DND-41 (cell line): Measurements from ENCODE around the gene DDX4.
A peak's percentile ranks its signal among the peaks of the same experiment; 100 is the strongest.
"Not testable (repeated sequence)": the region's sequence is repeated elsewhere in the genome, so short reads cannot be mapped to it uniquely, and the experiment has no call there.

Source experiments
- ATAC-seq: fragments of 200-7000 bp; cut with Tn5 transposase; 3 replicates; pipeline ENCODE4 v1.9.1; 2021; ENCODE audit warnings: low read depth; ENCODE audit not compliant: insufficient read depth
- DNase-seq: peaks from one replicate; pipeline ENCODE4 v3.0.0-alpha.2; 2020
- H2AFZ ChIP-seq: 2 replicates; pipeline ENCODE4 v1.6.0; 2012; ENCODE audit warnings: low read depth, low read length
- H3K27ac ChIP-seq: 2 replicates; pipeline ENCODE4 v1.5.1; 2012; ENCODE audit warnings: low read length, inconsistent platforms
- H3K27me3 ChIP-seq: fragments of 200-600 bp; sonication (generic); 2 replicates; pipeline ENCODE4 v1.6.0; 2012; ENCODE audit warnings: low read length, mild to moderate bottlenecking, inconsistent platforms; ENCODE audit not compliant: insufficient read depth, poor library complexity
- H3K36me3 ChIP-seq: 2 replicates; pipeline ENCODE4 v1.5.1; 2012; ENCODE audit warnings: low read length, inconsistent platforms; ENCODE audit not compliant: insufficient read depth
- H3K4me1 ChIP-seq: 2 replicates; pipeline ENCODE4 v1.5.1; 2012; ENCODE audit warnings: mild to moderate bottlenecking, low read length; ENCODE audit not compliant: insufficient read depth
- H3K4me2 ChIP-seq: 2 replicates; pipeline ENCODE4 v1.6.0; 2012; ENCODE audit warnings: mild to moderate bottlenecking, moderate library complexity, low read length, inconsistent platforms; ENCODE audit not compliant: insufficient read depth
- H3K4me3 ChIP-seq, 2 experiments: fragments of 200-600 bp in 1 of 2; shearing (Covaris generic) in 1 of 2; 2 replicates each; pipeline ENCODE4 v1.5.1; 2012 to 2016; ENCODE audit warnings: inconsistent platforms in 2 of 2, low read length in 2 of 2, mild to moderate bottlenecking in 2 of 2, low read depth in 1 of 2, moderate library complexity in 1 of 2
- H3K79me2 ChIP-seq: 2 replicates; pipeline ENCODE4 v1.6.0; 2012; ENCODE audit warnings: low read length, inconsistent platforms; ENCODE audit not compliant: insufficient read depth
- H3K9ac ChIP-seq: 2 replicates; pipeline ENCODE4 v1.6.0; 2012; ENCODE audit warnings: low read depth, mild to moderate bottlenecking, inconsistent platforms, low read length, moderate library complexity
- H3K9me3 ChIP-seq: 2 replicates; pipeline ENCODE4 v1.5.1; 2012; ENCODE audit warnings: low read length, moderate library complexity, mild to moderate bottlenecking, inconsistent platforms; ENCODE audit not compliant: insufficient read depth, severe bottlenecking
- H4K20me1 ChIP-seq: 2 replicates; pipeline ENCODE4 v1.6.0; 2012; ENCODE audit warnings: low read length; ENCODE audit not compliant: insufficient read depth
- EZH2 ChIP-seq: IDR thresholded peaks from 3 replicates; pipeline ENCODE4 v1.6.1; 2012; ENCODE audit warnings: borderline replicate concordance, low read depth, mild to moderate bottlenecking, moderate library complexity, low read length, inconsistent platforms; ENCODE audit not compliant: severe bottlenecking
- TF ChIP-seq, protein P1 (sequence below): IDR thresholded peaks from 2 replicates; pipeline ENCODE4 v1.5.1; 2012; ENCODE audit warnings: borderline replicate concordance, low read length, moderate library complexity, mild to moderate bottlenecking; ENCODE audit not compliant: poor library complexity, severe bottlenecking; ENCODE audit errors: extremely low read depth

The DDX4 gene

GRCh38 chr5:55692509-55692908, 45.4 kb upstream of the DDX4 start:
- no peaks in the 10 kb centered on the region for H3K79me2 ChIP-seq
- peaks cover 5% of the 10 kb centered on the region for H3K9me3 ChIP-seq
- H3K4me3 ChIP-seq = no peak overlapping the region
- TF ChIP-seq, protein P1, sequence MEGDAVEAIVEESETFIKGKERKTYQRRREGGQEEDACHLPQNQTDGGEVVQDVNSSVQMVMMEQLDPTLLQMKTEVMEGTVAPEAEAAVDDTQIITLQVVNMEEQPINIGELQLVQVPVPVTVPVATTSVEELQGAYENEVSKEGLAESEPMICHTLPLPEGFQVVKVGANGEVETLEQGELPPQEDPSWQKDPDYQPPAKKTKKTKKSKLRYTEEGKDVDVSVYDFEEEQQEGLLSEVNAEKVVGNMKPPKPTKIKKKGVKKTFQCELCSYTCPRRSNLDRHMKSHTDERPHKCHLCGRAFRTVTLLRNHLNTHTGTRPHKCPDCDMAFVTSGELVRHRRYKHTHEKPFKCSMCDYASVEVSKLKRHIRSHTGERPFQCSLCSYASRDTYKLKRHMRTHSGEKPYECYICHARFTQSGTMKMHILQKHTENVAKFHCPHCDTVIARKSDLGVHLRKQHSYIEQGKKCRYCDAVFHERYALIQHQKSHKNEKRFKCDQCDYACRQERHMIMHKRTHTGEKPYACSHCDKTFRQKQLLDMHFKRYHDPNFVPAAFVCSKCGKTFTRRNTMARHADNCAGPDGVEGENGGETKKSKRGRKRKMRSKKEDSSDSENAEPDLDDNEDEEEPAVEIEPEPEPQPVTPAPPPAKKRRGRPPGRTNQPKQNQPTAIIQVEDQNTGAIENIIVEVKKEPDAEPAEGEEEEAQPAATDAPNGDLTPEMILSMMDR = no peak
- H3K4me2 ChIP-seq = no peak overlapping the region
- H2AFZ ChIP-seq = no peak overlapping the region
- no peaks in the 10 kb centered on the region for H3K27me3 ChIP-seq
- no peak for ATAC-seq
- H3K9ac ChIP-seq = no peak overlapping the region
- H3K4me1 ChIP-seq = peaks cover 2% of the 10 kb centered on the region; the same call in 1 of the 2 replicates
- peaks cover 9% of the 10 kb centered on the region; the same call in 1 of the 2 replicates for H3K36me3 ChIP-seq
- no peak overlapping the region for H3K27ac ChIP-seq
- DNase-seq = no peak
- no peaks in the 10 kb centered on the region for H4K20me1 ChIP-seq

- no peak overlapping the region for H3K4me3 ChIP-seq
- H3K36me3 ChIP-seq = peaks cover 16% of the 10 kb centered on the region
- no peak overlapping the region for H3K4me2 ChIP-seq
- peaks cover 5% of the 10 kb centered on the region for H3K9me3 ChIP-seq
- ATAC-seq = peak; percentile 70
- peaks cover 2% of the 10 kb centered on the region; the same call in 1 of the 2 replicates for H3K4me1 ChIP-seq
- H3K27me3 ChIP-seq = no peaks in the 10 kb centered on the region
- no peak for DNase-seq
- no peaks in the 10 kb centered on the region; the same call in 1 of the 2 replicates for H3K79me2 ChIP-seq
- no peak overlapping the region for H2AFZ ChIP-seq
- H3K9ac ChIP-seq = no peak overlapping the region
- H4K20me1 ChIP-seq = no peaks in the 10 kb centered on the region
- H3K27ac ChIP-seq = no peak overlapping the region
- TF ChIP-seq EZH2 = no peak
- TF ChIP-seq, protein P1 = peak; percentile 74
Observed at GRCh38 chr5:55694152-55694830, 43.6 kb upstream of the DDX4 start.

DNA sequence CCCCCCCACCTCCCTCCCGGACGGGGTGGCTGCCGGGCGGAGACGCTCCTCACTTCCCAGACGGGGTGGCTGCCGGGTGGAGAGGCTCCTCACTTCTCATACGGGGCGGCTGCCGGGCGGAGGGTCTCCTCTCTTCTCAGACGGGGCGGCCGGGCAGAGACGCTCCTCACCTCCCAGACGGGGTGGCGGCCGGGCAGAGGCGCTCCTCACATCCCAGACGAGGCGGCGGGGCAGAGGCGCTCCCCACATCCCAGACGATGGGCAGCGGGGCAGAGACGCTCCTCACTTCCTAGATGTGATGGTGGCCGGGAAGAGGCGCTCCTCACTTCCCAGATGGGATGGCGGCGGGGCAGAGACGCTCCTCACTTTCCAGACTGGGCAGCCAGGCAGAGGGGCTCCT, 41.2 kb upstream of the DDX4 start:
- H3K4me2 ChIP-seq, H3K27ac ChIP-seq, H3K9me3 ChIP-seq, H3K79me2 ChIP-seq, ATAC-seq, H3K4me1 ChIP-seq, H3K27me3 ChIP-seq, DNase-seq, H2AFZ ChIP-seq, H4K20me1 ChIP-seq, H3K9ac ChIP-seq, H3K4me3 ChIP-seq: not testable (repeated sequence)
- H3K36me3 ChIP-seq = peaks cover 20% of the 10 kb centered on the region

DNA sequence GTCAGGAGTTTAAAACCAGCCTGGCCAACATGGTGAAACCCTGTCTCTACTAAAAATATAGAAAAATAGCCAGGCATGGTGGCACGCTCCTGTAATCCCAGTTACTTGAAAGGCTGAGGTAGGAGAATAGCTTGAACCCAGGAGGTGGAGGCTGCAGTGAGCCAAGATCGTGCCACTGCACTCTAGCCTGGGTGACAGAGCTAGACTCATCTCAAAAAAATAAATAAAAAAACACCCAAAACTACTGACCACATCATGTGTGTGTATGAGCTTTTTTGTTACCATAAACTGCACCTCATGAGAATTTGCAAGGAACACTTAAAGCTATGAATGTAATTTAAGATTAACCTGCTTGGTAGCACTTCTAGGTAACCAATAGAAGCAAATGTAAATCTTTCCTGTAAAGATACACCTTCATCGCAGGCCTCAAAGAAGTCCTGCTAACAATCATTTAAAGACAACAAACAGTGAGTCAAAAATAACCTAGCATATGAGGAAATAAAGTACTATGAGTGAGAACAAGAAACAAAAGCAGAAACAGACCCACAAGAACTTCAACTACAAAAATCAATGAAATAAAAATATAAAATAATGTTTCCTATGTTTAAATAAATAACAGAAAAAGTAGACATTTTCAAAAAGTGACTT, 38.7 kb upstream of the DDX4 start:
- DNase-seq (no peak), ATAC-seq (no peak)
- no peak for TF ChIP-seq EZH2
- TF ChIP-seq, protein P1 = no peak
- H3K9ac ChIP-seq = no peak overlapping the region
- H3K27me3 ChIP-seq = no peaks in the 10 kb centered on the region
- no peak overlapping the region for H3K27ac ChIP-seq
- H4K20me1 ChIP-seq = no peaks in the 10 kb centered on the region
- no peak overlapping the region for H2AFZ ChIP-seq
- H3K79me2 ChIP-seq = peaks cover 4% of the 10 kb centered on the region
- peaks cover 31% of the 10 kb centered on the region for H3K36me3 ChIP-seq
- H3K4me1 ChIP-seq = no peaks in the 10 kb centered on the region
- no peak overlapping the region for H3K4me3 ChIP-seq
- peaks cover 5% of the 10 kb centered on the region for H3K9me3 ChIP-seq
- no peak overlapping the region for H3K4me2 ChIP-seq
